C4-2B (cell line): Measurements from ENCODE around the gene MUC5AC.

ENCODE experiments used
- ZFX ChIP-seq: fragments of 450-650 bp; IDR thresholded peaks from 2 replicates; pipeline ENCODE4 v1.6.1; 2017
- TF ChIP-seq, protein P1 (sequence below): fragments of 450-650 bp; conservative IDR thresholded peaks from 2 replicates; pipeline ENCODE4 v1.5.1; 2017; ENCODE audit warnings: mild to moderate bottlenecking

DNA sequence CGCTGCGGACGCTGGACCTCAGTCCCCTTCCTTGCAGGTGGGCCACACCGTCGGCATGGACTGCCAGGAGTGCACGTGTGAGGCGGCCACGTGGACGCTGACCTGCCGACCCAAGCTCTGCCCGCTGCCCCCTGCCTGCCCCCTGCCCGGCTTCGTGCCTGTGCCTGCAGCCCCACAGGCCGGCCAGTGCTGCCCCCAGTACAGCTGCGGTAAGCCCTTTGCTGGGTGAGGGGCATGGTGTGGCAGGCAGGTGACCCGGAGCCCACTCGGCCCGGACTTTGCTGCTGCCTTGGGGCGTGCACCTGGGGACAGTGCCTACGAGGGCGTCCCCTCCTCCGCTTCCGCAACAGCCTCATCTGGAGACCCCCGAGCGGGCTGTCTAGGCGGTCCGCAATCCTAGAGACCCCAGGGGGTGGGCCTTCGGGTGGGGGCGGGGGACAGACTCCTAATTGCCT is 39.7 kb downstream of the MUC5AC start:
- TF ChIP-seq, protein P1, sequence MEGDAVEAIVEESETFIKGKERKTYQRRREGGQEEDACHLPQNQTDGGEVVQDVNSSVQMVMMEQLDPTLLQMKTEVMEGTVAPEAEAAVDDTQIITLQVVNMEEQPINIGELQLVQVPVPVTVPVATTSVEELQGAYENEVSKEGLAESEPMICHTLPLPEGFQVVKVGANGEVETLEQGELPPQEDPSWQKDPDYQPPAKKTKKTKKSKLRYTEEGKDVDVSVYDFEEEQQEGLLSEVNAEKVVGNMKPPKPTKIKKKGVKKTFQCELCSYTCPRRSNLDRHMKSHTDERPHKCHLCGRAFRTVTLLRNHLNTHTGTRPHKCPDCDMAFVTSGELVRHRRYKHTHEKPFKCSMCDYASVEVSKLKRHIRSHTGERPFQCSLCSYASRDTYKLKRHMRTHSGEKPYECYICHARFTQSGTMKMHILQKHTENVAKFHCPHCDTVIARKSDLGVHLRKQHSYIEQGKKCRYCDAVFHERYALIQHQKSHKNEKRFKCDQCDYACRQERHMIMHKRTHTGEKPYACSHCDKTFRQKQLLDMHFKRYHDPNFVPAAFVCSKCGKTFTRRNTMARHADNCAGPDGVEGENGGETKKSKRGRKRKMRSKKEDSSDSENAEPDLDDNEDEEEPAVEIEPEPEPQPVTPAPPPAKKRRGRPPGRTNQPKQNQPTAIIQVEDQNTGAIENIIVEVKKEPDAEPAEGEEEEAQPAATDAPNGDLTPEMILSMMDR, result no peak
- no peak for TF ChIP-seq ZFX
